ENCODE data around the gene R3HCC1L. TPM values are rescaled to one million over a fixed set of nuclear protein-coding genes. Genes with fewer than 3 reads are reported as not detected.

R3HCC1L gene
- total and polyA plus RNA-seq, 9 of the 15 experiments (the other 6 are each of a cell fraction or from before 2014, with no cell fraction given): 9.1 to 17.8 (median 12.6) TPM

GRCh38 chr10:98238391-98238790, 103.9 kb downstream of the R3HCC1L start:
- Histone ChIP-seq H3K9ac (ENCODE audit: insufficient read depth in 1 of 2, low read depth in 2 of 2, low read length in 2 of 2) (no peak overlapping the region), H2AFZ (ENCODE audit: low read depth, low read length) (no peak overlapping the region), H3K36me3 (ENCODE audit: control insufficient read depth, insufficient read depth, low read length) (peaks cover 38% of the 10 kb centered on the region), H4K20me1 (replicated peaks; ENCODE audit: control insufficient read depth, insufficient read depth, low read length) (no peaks in the 10 kb centered on the region; the same call in 1 of the 2 replicates), H3K79me2 (ENCODE audit: control insufficient read depth, insufficient read depth, low read length) (no peaks in the 10 kb centered on the region), H3K27ac (ENCODE audit: extremely low read depth, low read depth, low read length) (no peak overlapping the region), H3K4me1 (replicated peaks in 1 of 2; ENCODE audit: control insufficient read depth in 2 of 2, insufficient read depth in 2 of 2, low read length in 2 of 2) (peaks cover 0 to 36% of the 10 kb centered on the region in 2 experiments; a peak in 3 of 5 replicates), H3K4me2 (ENCODE audit: insufficient read depth, low read length) (no peak overlapping the region), H3K9me1 (ENCODE audit: control insufficient read depth, insufficient read depth, low read length) (peaks cover 2% of the 10 kb centered on the region), H3K27me3 (ENCODE audit: control insufficient read depth in 2 of 2, insufficient read depth in 2 of 2, low read length in 2 of 2) (no peaks in the 10 kb centered on the region), H3K4me3 (no peak overlapping the region), H3K9me3 (replicated peaks; ENCODE audit: control insufficient read depth, insufficient read depth, low read depth, low read length) (no peaks in the 10 kb centered on the region)
- FAIRE-seq: no peak
- no peak for ATAC-seq
- no TSS peak for BruUV-seq (replicated peaks)
- WGBS (ENCODE audit: insufficient coverage, low coverage, missing lambda C conversion rate): 25% methylated on average over 1 of the region's 1 CpG
- ChIA-PET POLR2A (interaction anchor here (1.1 to 1.2 kb wide), 3 partner anchors 9 to 21 kb away, joined by 3 to 5 read pairs (median 4); no protein-coding TSS in a partner anchor), CTCF (ENCODE audit: low intra/inter-chr PET ratio) (no interaction called here)
- no peak for DNase-seq (ENCODE audit: extremely low read depth in 1 of 4, low spot score in 3 of 4)
- in situ Hi-C loops (cut with MboI): no loop called here
- intact Hi-C loops (cut with micrococcal nuclease): loop anchor here (5.0 kb wide), 1 partner anchor 66 kb away; no protein-coding TSS in a partner anchor
- TF ChIP-seq ETV6 (IDR thresholded peaks at IDR 0.05; ENCODE audit: borderline replicate concordance in 1 of 2, low read depth in 2 of 2, low read length in 1 of 2) (no peak), ETV6 (CRISPR knock-in tag; IDR thresholded peaks at IDR 0.05; ENCODE audit: borderline replicate concordance) (no peak), HMBOX1 (IDR thresholded peaks at IDR 0.05) (peak; percentile 54)

- intact Hi-C loops (cut with micrococcal nuclease): loop anchor here (5.0 kb wide), 1 partner anchor 67 kb away; no protein-coding TSS in a partner anchor
- no TSS peak for BruUV-seq (replicated peaks)
- DNase-seq (ENCODE audit: extremely low read depth in 1 of 4, low spot score in 3 of 4) (no peak), FAIRE-seq (no peak), ATAC-seq (no peak)
- H3K4me1 ChIP-seq (replicated peaks in 1 of 2; ENCODE audit: control insufficient read depth in 2 of 2, insufficient read depth in 2 of 2, low read length in 2 of 2): peaks cover 0 to 32% of the 10 kb centered on the region in 2 experiments; a peak in 3 of 5 replicates
- WGBS (ENCODE audit: insufficient coverage, low coverage, missing lambda C conversion rate): 80% methylated on average over 3 of the region's 3 CpGs
- POLR2A ChIA-PET: no interaction called here
- peaks cover 43% of the 10 kb centered on the region; the same call in 2 of the 3 replicates for H3K36me3 ChIP-seq (ENCODE audit: control insufficient read depth, insufficient read depth, low read length)
- no peaks in the 10 kb centered on the region for H3K27me3 ChIP-seq (ENCODE audit: control insufficient read depth in 2 of 2, insufficient read depth in 2 of 2, low read length in 2 of 2)
- in situ Hi-C loops (cut with MboI): no loop called here
- no peaks in the 10 kb centered on the region for H3K9me3 ChIP-seq (replicated peaks; ENCODE audit: control insufficient read depth, insufficient read depth, low read depth, low read length)
- peaks cover 2% of the 10 kb centered on the region for H3K9me1 ChIP-seq (ENCODE audit: control insufficient read depth, insufficient read depth, low read length)
- H3K9ac ChIP-seq (ENCODE audit: insufficient read depth in 1 of 2, low read depth in 2 of 2, low read length in 2 of 2): no peak overlapping the region
- H3K4me3 ChIP-seq: no peak overlapping the region
- no peak overlapping the region for H3K27ac ChIP-seq (ENCODE audit: extremely low read depth, low read depth, low read length)
- H2AFZ ChIP-seq (ENCODE audit: low read depth, low read length): no peak overlapping the region
- no peaks in the 10 kb centered on the region; the same call in 1 of the 2 replicates for H4K20me1 ChIP-seq (replicated peaks; ENCODE audit: control insufficient read depth, insufficient read depth, low read length)
- no peaks in the 10 kb centered on the region for H3K79me2 ChIP-seq (ENCODE audit: control insufficient read depth, insufficient read depth, low read length)
- H3K4me2 ChIP-seq (ENCODE audit: insufficient read depth, low read length): no peak overlapping the region
- CTCF ChIA-PET (ENCODE audit: low intra/inter-chr PET ratio): no interaction called here
- TF ChIP-seq CBFA2T3 (IDR thresholded peaks at IDR 0.05) (no peak), TEAD1 (CRISPR knock-in tag; IDR thresholded peaks at IDR 0.05) (no peak), ZBTB17 (CRISPR knock-in tag; IDR thresholded peaks at IDR 0.05) (no peak), HDAC3 (IDR thresholded peaks at IDR 0.05; ENCODE audit: borderline replicate concordance, partially characterized antibody) (no peak), AFF1 (IDR thresholded peaks at IDR 0.05; ENCODE audit: low read depth in 1 of 2, partially characterized antibody in 2 of 2) (no peak), HBP1 (CRISPR knock-in tag; IDR thresholded peaks at IDR 0.05) (no peak)
Observed at GRCh38 chr10:98240524-98240923, 106.1 kb downstream of the R3HCC1L start.
